ENCODE results near the gene PPP4R3A. TPM values are rescaled to one million over a fixed set of nuclear protein-coding genes. Genes with fewer than 3 reads are reported as not detected.
"Not testable (repeated sequence)": the region's sequence is repeated elsewhere in the genome, so short reads cannot be mapped to it uniquely, and the experiment has no call there.

The PPP4R3A gene
- total RNA-seq, 1 donor from 2014 or later: 64.4 TPM

DNA sequence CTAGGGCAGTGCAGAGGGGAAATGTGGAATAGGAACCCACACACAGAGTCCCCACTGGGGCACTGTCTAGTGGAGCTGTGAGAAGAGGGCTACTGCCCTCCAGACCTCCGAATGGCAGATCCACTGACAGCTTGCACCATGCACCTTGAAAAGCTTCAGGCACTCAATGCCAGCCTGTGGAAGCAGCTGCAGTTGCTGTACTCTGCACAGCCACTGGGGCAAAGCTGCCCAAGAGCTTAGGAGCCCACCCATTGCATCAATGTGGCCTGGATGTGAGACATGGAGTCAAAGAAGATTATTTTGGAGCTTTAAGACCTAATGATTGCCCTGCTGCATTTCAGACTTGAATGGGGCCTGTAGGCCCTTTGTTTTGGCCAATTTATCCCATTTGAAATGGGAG lies 70.8 kb downstream of the PPP4R3A start:
- DNase-seq (ENCODE audit: low spot score): no peak

DNA sequence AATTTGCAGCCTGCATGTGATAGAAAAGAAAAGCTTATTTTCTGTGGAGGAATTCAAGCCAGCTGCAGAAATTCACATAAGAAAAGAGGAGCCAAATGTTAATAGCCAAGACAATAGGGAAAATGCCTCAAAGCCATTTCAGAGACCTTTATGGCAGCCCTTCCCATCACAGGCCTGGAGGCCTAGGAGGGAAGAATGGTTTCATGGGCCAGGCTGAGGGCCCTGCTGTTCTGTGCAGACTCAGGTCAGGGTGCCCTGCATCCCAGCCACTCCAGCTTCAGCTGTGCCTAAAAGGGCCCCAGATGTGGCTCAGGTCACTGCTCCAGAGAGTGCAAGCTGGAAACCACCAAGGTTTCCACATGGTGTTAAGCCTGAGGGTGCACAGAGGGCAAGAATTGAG lies 71.3 kb downstream of the PPP4R3A start:
- DNase-seq (ENCODE audit: low spot score): no peak

DNA sequence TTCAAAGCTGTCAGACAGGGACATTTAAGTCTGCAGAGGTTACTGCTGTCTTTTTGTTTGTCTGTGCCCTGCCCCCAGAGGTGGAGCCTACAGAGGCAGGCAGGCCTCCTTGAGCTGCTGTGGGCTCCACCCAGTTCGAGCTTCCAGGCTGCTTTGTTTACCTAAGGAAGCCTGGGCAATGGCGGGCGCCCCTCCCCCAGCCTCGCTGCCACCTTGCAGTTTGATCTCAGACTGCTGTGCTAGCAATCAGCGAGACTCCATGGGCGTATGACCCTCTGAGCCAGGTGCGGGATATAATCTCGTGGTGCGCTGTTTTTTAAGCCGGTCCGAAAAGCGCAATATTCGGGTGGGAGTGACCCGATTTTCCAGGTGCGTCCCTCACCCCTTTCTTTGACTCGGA lies 73.8 kb downstream of the PPP4R3A start:
- DNase-seq (ENCODE audit: low spot score): not testable (repeated sequence)

DNA sequence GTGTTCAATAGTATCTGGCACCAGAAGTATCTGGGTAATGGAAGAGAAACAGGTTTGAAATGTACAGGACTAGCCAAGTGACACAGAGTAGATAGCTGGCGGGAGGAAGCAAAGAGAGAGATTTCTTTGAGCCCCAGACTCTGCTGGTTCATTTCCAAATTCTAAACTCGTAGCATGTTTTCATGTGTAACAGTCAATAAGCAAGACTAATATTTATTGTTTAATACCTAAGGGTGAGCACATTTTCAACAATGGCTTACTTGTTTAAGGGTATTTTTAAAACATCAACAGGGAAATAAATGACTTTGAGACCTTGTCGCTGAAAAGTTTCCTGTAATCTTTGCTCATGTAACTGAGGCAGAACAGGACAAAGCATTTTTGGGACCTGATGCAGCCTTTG lies 80.7 kb downstream of the PPP4R3A start:
- DNase-seq (ENCODE audit: low spot score): no peak

DNA sequence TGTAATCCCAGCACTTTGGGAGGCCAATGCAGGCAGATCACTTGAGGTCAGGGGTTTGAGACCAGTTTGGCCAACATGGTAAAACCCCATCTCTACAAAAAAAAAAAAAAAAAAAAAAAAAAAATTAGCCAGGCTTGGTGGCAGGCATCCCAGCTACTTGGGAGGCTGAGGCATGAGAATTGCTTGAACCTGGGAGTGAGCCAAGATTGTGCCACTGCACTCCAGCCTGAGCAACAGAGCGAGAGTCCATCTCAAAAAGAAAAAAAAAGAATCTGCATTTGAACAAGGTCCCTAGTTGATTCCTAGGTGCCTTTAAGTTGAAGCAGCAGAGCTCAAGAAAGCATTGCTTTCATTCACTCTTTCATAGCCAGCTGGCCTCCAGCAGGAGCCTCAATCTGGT lies 81.2 kb downstream of the PPP4R3A start:
- DNase-seq (ENCODE audit: low spot score): not testable (repeated sequence)

DNA sequence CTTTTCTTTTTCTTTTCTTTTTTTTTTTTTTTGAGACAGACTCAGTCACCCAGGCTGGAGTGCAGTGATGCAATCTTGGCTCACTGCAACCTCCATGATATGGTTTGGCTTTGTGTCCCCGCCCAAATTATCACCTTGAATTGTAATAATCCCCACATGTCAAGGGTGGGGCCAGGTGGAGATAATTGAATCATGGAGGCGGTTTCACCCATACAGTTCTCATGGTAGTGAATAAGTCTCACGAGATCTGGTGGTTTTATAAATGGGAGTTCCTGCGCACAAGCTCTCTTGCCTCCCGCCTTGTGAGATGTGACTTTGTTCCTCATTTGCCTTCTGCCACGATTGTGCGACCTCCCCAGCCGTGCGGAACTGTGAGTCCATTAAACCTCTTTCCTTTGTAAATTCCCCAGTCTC lies 84.6 kb downstream of the PPP4R3A start:
- not testable (repeated sequence) for DNase-seq (ENCODE audit: low spot score)

DNA sequence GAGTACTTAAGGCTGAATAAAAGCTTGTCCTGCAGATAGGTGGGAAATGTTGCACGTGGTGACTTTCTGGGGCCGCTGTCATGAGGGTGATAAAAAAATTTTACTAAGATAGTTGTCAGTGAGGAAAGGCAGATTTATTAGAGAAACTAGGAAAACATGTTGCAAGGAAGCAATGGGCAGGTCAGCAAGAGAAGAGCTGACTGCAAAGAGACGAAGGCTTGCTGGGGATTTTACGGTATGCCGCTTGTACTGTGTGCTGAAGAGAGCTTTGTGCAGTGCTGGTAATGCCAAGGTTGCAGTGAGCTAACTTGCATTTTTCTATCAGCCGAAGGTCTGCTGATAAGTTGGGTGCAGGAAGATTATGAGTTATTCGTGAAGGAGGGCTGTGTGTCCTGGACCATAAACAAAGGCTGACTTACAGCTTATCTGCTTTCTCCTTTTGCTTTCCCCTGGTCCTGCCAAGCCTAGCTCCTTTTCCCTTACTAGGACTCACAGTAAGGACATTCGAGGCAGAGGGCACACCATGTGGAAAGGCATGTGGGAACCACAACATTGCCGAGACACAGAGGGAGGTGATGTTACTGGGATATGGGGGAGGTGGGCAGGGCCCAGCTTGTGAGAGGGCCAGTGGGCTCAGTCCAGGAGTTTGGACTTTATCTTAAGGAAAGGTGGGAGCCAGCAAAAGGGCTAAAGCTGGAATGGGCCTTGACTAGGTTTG lies 85.1 kb downstream of the PPP4R3A start:
- DNase-seq (ENCODE audit: low spot score): no peak

DNA sequence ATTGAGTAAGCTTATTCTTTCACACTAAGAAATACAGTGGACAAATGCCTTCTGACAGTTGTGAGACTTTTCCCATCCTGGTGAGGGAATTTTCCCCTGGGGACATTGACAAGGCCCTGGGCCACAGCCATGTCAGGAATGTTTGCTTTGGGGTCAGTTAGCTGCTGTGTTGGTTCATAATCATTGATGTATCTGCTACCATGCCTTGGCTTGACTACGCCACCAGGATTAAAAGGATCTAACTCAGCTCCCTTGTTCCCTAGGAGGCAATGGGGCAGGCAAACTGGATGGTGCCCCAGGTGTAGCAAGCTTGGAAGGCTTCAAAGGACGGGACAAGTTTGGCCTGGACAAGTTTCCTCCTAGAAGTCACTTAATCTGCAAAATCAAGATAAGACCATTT lies 89.4 kb downstream of the PPP4R3A start:
- DNase-seq (ENCODE audit: low spot score): no peak

DNA sequence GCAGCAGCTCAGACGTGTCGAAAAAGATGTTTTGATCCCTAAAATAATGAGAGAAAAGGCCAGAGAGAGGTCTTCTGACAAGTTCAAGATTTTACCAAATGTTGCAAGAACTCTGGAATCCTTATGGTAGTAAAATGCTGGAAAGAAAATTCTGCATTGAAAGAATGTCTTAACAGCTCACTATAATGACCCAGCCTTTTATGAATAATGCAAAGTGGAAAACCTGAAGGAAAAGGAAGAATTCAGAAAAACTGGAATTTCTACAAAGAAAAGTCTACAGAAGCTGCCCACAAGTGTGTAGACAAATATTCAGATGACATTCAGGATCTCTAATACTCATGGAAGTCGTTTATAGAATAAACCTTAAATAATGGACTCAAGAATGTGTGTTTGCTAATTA lies 90.7 kb downstream of the PPP4R3A start:
- no peak for DNase-seq (ENCODE audit: low spot score)

DNA sequence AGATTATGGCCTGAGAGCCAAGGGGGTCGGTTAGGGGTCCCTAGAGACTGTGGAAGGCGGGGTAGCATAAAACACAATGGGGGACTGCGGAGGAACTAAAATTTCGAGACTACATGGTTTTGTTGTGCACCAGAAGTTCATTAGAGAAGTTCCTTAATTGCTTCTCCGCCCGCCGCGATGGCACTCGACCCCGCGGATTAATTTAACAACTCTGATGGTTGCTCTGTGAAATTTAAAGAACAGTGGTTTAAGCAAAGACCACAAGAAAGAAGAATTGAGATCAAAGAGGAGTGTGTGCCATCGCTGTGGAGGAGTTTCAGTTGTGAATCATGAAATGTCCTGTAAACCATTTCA lies 91.1 kb downstream of the PPP4R3A start:
- no peak for DNase-seq (ENCODE audit: low spot score)

DNA sequence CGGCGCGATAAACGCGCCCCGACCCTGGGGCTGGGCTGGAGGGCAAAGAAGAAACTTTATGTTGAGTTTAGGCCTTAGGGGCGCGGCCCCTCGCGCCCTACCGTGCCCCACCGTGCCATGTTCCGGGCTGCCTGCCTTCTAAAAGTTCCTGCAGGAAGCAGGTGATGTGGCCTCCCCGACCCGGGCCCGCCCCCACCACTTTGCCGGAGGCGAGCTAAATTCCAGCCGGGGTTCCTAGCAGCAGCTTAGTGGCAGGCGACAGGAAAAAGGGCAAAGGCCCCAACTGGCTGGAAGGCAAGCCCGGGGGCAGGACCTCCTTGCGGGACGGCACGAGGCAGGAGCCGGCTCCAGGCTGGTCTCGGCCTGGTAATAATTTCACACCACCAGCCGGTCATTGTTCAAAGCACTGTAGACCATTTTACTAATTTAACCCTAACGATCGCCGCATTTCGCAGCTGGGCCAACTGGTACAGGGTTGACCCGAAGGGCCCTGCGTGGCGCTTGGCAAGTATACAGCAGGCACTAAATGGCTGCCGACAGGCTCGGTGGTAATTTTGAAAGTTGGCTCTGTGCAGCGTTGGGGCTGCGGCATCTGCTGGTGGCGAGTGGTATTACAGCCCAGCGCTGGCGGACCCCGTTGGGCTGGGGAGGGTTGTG lies 91.6 kb downstream of the PPP4R3A start:
- peak; percentile 91 for DNase-seq (ENCODE audit: low spot score)

DNA sequence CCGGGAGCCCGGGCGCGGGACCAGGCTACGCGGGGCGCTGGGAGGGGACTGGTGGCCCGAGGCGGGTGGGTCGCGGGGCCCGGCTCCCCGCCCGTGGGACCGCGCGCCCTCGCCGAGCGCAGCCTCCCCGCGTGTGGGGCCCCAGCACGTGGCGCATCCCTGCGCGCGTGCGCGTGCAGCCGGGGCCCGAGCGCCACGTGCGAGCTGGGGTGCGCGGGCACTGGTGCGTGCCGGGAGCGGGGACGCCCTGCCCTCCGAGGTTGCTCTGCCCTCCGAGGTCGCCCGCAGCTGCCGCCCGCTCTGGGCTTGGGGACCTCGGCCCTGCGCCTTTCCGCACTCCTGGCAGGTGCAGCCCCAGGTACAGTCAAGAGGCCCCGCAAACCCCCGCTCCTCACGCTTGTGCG lies 92.1 kb downstream of the PPP4R3A start:
- peak; percentile 90 for DNase-seq (ENCODE audit: low spot score)

DNA sequence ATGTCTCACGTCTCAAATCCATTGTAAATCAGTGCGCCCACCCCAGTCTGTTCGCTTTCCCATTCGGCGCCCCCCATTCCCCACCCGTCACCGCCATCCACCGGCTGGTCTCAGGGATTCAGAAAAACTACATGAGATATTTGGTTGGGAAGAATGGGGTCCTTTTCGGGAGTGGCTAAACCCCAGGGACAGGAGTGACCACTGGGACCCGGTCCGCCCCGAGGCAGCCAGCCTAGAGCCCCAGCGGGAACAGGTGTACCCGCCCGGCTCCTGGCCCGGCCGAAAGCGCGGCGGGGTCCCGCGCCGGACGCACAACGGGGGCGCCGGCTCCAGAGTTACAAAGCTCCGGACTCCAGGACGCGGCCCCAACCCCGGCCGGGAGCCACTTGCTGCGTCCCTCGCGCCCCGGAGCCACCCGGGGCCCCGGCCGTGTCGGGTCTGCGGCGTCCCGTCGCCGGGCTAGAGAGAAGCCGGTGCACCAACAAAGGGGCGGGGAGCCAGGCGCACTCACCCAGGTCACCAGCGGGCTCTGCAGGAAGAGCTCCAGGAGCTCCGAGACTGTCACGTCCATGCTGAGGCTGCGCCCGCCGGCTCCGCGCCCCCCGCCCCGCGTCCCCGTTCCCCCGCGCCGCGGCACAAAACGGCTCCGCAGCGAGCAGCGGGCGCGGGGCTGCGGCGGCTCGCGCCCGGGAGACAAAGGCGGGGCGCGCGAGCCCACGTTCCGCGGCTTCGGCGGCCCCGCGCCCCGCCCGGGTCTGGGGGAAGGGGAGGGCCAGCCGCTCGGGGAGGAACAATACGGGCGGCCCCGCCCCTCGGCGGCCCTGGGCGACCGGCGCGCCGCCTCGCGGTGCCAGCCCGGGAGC lies 92.8 kb downstream of the PPP4R3A start, which contains the start of gene CCDC88C:
CCDC88C (minus strand) TSS at position 701 of the 863 bp plus-strand sequence; CDS start at position 571, 130 bp downstream.
- peak; percentile 92 for DNase-seq (ENCODE audit: low spot score)

DNA sequence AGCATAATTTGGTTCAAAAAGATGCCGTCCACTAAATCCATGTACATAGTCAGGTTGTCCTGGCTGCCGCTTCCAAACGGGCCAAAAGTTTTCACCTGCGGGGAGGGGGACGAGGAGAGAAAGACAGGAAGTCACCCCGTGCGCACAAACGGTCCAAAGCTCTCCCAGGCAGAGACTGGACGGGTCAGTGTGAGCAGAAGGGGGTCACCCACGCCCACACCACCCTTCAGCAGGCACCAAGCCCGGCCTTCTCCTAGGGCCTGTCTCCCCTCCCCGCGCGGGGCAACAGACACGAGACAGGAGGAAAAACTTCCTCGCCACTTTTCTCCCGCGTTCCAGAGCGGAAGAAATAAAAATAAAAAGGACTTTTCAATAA lies 93.4 kb downstream of the PPP4R3A start:
- DNase-seq (ENCODE audit: low spot score): peak; percentile 83

DNA sequence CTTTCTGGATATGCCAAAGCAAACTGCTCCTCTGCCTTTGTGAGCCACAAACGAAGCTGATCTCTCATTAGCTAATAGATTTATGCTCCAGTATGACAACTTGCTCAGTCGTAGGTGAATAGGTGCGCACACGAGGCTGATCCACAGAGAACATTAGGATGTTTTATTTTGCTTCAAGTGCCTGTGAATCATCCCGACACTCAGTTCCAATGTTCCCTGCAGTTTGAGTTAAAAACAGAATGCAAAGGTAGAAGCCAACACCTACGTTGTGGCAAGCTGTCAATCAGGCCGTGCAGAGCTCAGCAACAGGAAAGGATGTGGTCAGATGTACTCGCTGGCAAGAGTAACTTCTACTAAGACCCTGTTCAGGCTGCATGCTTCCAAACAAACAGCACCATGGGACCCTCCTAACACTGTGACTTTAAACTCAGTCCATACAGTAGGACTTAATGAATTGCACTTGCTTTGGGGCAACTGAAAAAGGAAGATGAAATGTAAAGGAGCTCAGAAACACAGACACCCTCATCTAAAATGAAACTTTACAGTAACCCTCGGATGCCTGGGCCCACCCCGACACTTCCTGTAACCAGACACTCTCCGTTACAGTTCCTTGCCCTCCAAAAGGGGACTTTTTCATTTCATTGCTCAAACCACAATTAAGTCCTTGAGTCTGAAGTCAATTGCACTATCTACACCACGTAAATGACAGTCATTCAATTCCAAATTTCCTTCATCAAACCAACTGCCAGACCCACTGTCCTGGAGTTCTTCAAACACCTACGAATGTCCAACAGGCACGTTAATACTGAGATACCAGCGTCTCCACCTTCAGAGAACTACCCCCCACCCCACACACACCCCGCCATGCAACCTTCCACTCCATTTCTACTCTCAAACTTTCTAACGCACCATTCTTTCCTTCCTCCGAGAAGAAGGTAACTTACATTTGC lies 94.0 kb downstream of the PPP4R3A start:
- DNase-seq (ENCODE audit: low spot score): peak; percentile 20

DNA sequence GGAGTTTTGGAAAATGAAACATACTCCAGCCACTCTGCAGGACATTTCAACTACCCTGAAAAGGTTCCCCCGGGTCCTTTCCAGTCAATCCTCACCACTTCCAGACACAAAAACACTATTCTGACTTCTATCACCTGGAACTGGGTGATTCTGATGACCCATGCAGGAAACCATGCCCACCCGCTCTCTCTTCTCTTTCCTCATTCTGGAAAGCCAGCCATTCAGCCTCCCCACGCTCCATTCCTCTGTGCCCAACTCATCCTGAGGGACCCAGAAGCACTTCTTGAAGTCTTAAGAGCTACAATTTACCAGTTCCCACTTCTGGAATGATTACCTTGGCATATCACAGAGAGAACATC lies 95.7 kb downstream of the PPP4R3A start:
- no peak for DNase-seq (ENCODE audit: low spot score)

DNA sequence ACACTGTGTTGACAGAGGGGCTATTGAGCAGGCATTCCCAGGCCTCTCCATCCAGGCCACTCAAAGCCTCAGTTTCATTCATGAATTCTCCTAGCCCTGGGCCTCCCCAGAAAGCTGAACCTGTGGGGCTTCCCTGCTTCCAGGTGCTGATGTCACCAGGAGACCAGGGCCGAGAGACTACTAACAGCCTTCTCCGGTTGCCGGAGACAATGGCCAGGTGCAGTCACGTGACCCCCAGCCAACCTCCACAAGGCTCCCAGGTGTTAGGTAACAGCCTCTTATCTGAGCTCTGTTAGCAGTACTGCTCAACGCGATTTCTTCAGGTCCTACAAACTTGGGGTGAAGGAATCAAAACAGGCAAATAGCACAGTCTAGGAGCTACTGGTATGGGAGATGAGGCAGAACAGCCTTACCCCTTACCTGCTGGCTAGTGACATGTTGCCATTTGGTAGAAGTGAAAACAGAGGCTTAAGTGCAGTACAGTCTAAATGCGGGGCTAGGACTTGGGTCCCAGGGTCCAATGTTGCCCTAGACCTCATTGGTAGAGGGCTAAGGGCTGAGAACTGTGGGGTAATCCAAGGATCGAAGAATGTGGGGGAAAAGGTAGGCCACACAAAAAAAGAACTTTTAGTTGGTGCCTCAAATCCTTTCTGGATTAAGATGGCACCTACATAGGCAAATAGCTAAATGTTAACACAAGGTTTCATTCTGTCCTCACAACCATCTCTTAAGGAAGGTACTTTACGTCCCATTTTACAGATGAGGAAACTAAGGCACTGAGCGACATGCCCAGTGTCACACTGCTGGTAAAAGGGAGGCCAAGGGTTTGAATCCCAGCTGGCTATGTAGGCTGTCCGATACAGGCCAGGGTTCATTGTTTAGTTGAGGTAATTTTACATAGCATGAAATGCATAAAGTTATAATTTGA lies 96.3 kb downstream of the PPP4R3A start:
- DNase-seq (ENCODE audit: low spot score): peak; percentile 75

DNA sequence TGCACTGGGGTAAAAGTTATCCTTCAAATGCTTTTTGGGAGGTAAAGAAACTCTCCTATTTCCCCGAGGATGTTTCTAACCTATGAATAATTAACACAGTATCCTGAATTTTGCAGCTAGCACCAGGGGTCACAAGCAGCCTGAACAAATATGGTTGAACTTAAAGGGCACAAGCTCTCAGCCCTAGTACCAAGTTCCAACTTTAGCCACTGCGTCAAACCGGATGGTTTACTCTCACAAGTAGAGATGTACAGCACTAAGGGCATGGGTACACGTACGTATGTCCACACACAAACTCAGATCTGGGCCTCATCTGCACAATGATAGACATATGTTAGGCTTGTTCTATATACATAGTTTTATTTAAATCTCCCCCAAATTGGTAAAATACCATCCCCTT lies 97.2 kb downstream of the PPP4R3A start:
- DNase-seq (ENCODE audit: low spot score): no peak

DNA sequence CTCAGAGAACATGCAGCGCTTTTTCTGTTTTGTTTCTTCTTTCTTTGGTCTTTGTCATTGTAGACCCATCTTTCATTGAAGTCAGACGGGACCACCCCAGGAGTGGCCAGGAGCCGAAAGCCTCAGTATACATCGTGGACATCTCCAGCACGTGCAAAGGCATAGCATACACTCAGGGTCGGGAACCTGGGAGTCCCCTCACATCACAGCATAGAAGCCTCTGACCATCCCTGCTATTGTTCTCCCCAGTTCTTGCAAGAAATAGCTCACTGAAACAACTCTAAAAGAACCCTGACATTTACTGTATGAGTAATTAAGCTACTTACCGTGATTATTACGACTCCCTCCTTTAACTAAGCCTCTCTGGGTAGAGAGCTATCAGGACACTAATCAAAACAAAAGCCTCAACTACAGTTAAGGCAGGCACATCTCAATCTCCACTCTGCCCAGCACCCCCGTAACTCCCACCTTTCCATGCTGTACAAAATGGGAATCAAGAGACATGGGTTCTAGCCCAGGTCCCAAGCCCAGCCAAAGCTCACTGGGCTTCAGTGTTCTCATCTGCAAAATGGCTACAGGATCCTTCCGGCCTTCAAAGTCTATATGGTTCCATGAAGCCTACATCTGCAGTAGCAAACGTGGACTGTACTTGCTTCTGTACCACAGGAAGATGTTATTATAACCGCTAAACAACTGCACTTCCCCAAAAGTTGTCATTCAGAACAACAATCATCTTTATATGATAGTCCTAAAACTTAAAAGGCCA lies 99.2 kb downstream of the PPP4R3A start:
- no peak for DNase-seq (ENCODE audit: low spot score)
